Measurements from ENCODE around the gene LRP1-AS.

DNA sequence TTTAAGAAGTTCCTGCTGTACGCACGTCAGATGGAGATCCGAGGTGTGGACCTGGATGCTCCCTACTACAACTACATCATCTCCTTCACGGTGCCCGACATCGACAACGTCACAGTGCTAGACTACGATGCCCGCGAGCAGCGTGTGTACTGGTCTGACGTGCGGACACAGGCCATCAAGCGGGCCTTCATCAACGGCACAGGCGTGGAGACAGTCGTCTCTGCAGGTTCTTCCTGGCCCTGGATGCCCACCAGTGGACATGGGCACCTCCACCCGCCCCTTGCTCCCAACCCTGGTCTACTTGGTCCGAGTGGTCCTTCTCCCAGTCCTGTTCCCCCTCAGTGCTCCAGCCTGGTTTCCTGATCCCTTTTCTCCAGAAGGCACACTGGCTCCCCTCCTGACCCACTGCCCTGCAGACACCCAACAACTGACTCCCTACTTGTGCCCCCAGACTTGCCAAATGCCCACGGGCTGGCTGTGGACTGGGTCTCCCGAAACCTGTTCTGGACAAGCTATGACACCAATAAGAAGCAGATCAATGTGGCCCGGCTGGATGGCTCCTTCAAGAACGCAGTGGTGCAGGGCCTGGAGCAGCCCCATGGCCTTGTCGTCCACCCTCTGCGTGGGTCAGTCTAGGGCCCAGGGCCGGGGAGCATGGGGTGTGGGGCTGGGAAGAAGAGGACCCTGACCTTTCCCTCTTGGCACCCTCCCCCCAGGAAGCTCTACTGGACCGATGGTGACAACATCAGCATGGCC is 32.1 kb upstream of the LRP1-AS start:
- TF ChIP-seq EZH2 (IDR thresholded peaks at IDR 0.05; ENCODE audit: low read length, unreplicated experiment) = no peak
- TF ChIP-seq, protein P1, sequence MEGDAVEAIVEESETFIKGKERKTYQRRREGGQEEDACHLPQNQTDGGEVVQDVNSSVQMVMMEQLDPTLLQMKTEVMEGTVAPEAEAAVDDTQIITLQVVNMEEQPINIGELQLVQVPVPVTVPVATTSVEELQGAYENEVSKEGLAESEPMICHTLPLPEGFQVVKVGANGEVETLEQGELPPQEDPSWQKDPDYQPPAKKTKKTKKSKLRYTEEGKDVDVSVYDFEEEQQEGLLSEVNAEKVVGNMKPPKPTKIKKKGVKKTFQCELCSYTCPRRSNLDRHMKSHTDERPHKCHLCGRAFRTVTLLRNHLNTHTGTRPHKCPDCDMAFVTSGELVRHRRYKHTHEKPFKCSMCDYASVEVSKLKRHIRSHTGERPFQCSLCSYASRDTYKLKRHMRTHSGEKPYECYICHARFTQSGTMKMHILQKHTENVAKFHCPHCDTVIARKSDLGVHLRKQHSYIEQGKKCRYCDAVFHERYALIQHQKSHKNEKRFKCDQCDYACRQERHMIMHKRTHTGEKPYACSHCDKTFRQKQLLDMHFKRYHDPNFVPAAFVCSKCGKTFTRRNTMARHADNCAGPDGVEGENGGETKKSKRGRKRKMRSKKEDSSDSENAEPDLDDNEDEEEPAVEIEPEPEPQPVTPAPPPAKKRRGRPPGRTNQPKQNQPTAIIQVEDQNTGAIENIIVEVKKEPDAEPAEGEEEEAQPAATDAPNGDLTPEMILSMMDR (conservative IDR thresholded peaks at IDR 0.05; ENCODE audit: low read depth, low read length) = no peak
